Measurements from ENCODE around the gene EBPL.
"Not testable (repeated sequence)": the region's sequence is repeated elsewhere in the genome, so short reads cannot be mapped to it uniquely, and the experiment has no call there.

DNA sequence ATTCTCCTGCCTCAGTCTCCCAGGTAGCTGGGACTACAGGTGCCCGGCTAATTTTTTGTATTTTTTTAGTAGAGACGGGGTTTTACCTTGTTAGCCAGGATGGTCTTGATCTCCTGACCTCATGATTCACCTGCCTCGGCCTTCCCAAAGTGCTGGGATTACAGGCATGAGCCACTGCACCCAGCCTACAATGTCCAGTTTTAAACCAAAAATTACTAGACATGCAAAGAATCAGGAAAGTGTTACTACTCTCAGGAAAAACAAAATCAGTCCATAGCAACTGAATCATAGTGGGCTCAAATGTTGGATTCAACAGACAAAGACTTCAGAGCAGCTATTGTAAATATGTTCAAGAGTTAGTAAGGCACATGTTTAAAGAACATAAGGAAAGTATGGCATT lies 79.2 kb downstream of the EBPL start:
- TF ChIP-seq, protein P1, sequence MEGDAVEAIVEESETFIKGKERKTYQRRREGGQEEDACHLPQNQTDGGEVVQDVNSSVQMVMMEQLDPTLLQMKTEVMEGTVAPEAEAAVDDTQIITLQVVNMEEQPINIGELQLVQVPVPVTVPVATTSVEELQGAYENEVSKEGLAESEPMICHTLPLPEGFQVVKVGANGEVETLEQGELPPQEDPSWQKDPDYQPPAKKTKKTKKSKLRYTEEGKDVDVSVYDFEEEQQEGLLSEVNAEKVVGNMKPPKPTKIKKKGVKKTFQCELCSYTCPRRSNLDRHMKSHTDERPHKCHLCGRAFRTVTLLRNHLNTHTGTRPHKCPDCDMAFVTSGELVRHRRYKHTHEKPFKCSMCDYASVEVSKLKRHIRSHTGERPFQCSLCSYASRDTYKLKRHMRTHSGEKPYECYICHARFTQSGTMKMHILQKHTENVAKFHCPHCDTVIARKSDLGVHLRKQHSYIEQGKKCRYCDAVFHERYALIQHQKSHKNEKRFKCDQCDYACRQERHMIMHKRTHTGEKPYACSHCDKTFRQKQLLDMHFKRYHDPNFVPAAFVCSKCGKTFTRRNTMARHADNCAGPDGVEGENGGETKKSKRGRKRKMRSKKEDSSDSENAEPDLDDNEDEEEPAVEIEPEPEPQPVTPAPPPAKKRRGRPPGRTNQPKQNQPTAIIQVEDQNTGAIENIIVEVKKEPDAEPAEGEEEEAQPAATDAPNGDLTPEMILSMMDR (IDR thresholded peaks at IDR 0.05) = not testable (repeated sequence)
- TF ChIP-seq POLR2A (IDR thresholded peaks at IDR 0.05) = not testable (repeated sequence)
